HepG2 (cell line): ENCODE data around the gene ZBTB45. TPM values are rescaled to one million over a fixed set of nuclear protein-coding genes. Genes with fewer than 3 reads are reported as not detected.

Experiments used
- ARNT2 ChIP-seq: sonication (generic); formaldehyde crosslinking; IDR thresholded peaks from 2 replicates; pipeline ENCODE4 v1.8.0; 2022; ENCODE audit warnings: mild to moderate bottlenecking, low read depth, missing genetic modification reagents, moderate library complexity
- ATF7 ChIP-seq, 2 experiments: fragments of 450-650 bp in 1 of 2; sonication (generic) in 1 of 2; formaldehyde crosslinking in 1 of 2; IDR thresholded peaks; 2 replicates each; pipeline versions ENCODE4 v1.4.0 to v1.6.1; 2016 to 2020; ENCODE audit warnings: antibody characterized with exemption in 1 of 2, mild to moderate bottlenecking in 1 of 2, missing genetic modification reagents in 1 of 2
- BORCS8-MEF2B ChIP-seq: sonication (generic); formaldehyde crosslinking; IDR thresholded peaks from 2 replicates; pipeline ENCODE4 v1.8.0; 2022; ENCODE audit warnings: mild to moderate bottlenecking, missing genetic modification reagents
- FLYWCH1 ChIP-seq: sonication (generic); formaldehyde crosslinking; IDR thresholded peaks from 2 replicates; pipeline ENCODE4 v1.8.1; 2023; ENCODE audit warnings: mild to moderate bottlenecking, missing genetic modification reagents
- GPN1 ChIP-seq: sonication (generic); formaldehyde crosslinking; IDR thresholded peaks from 2 replicates; pipeline ENCODE4 v1.5.1; 2020; ENCODE audit warnings: missing genetic modification reagents, borderline replicate concordance
- HNF1A ChIP-seq, 2 experiments: sonication (generic) in 1 of 2; formaldehyde crosslinking in 1 of 2; IDR thresholded peaks; 2 replicates each; pipeline versions ENCODE4 v1.4.0 to v1.6.1; 2016 to 2020; ENCODE audit warnings: borderline replicate concordance in 1 of 2, low read depth in 1 of 2, mild to moderate bottlenecking in 1 of 2, missing genetic modification reagents in 1 of 2
- PATZ1 ChIP-seq: sonication (generic); formaldehyde crosslinking; IDR thresholded peaks from 2 replicates; pipeline ENCODE4 v1.4.0; 2020; ENCODE audit warnings: missing genetic modification reagents
- RCOR2 ChIP-seq: IDR thresholded peaks from 2 replicates; pipeline ENCODE4 v1.6.1; 2016; ENCODE audit warnings: missing biosample characterization, missing genetic modification reagents
- TEAD3 ChIP-seq: optimal IDR thresholded peaks from 2 replicates; pipeline ENCODE3; 2016; ENCODE audit warnings: borderline replicate concordance
- THRA ChIP-seq: sonication (generic); formaldehyde crosslinking; IDR thresholded peaks from 2 replicates; pipeline ENCODE4 v1.4.0; 2020; ENCODE audit warnings: missing genetic modification reagents, borderline replicate concordance
- ZBTB4 ChIP-seq: sonication (generic); formaldehyde crosslinking; IDR thresholded peaks from 2 replicates; pipeline ENCODE4 v1.4.0; 2020; ENCODE audit warnings: missing genetic modification reagents, mild to moderate bottlenecking, borderline replicate concordance
- ZMAT3 ChIP-seq: sonication (generic); formaldehyde crosslinking; conservative IDR thresholded peaks from 2 replicates; pipeline ENCODE4 v1.7.0; 2021; ENCODE audit warnings: missing genetic modification reagents
- ZNF17 ChIP-seq: sonication (generic); formaldehyde crosslinking; IDR thresholded peaks from 2 replicates; pipeline ENCODE4 v1.5.0; 2020; ENCODE audit warnings: mild to moderate bottlenecking, missing genetic modification reagents
- ZNF556 ChIP-seq: sonication (generic); formaldehyde crosslinking; IDR thresholded peaks from 2 replicates; pipeline ENCODE4 v1.4.0; 2020; ENCODE audit warnings: mild to moderate bottlenecking, missing genetic modification reagents, borderline replicate concordance
- ZNF776 ChIP-seq: sonication (generic); formaldehyde crosslinking; IDR thresholded peaks from 2 replicates; pipeline ENCODE4 v1.4.0; 2020; ENCODE audit warnings: mild to moderate bottlenecking, missing genetic modification reagents
- polyA plus RNA-seq, 8 experiments: library from polyadenylated mRNA; depleted of rRNA in 3 of 8; stranded (reverse) in 7 of 8; unstranded in 1 of 8; fragments of >200 nt; fragmentation: Illumina TruSeq in 4 of 8; extraction: Trizol in 4 of 8; gene quantifications; 2 replicates each; pipeline versions ENCODE4 v1.2.1 to v1.2.3, GENCODE V29; 2011 to 2016; ENCODE audit warnings: low read depth in 4 of 8, missing spikeins in 1 of 8, mixed read lengths in 1 of 8; ENCODE audit not compliant: insufficient read depth in 1 of 8
- total RNA-seq, 5 experiments: library from RNA; depleted of rRNA; stranded (reverse); fragments of >200 nt; fragmentation: Illumina TruSeq; extraction: Trizol; gene quantifications; 2 replicates each; pipeline ENCODE4 v1.2.3, GENCODE V29; 2016; ENCODE audit warnings: low read depth in 1 of 5

Gene ZBTB45
- total and polyA plus RNA-seq, 2 of the 13 experiments (the other 11 are each of a cell fraction or from before 2014, with no cell fraction given) = 3.0 to 3.7 TPM

- TF ChIP-seq HNF1A (IDR thresholded peaks at IDR 0.05; ENCODE audit: low read depth) (no peak; the same call in 1 of the 2 replicates), HNF1A (CRISPR knock-in tag; IDR thresholded peaks at IDR 0.05; ENCODE audit: borderline replicate concordance) (peak; percentile 68), GPN1 (CRISPR knock-in tag) (no peak), ATF7 (IDR thresholded peaks at IDR 0.05) (no peak), ATF7 (CRISPR knock-in tag; IDR thresholded peaks at IDR 0.05) (no peak), FLYWCH1 (CRISPR knock-in tag) (no peak), TEAD3 (CRISPR knock-in tag) (no peak), BORCS8-MEF2B (CRISPR knock-in tag) (no peak; the same call in 1 of the 2 replicates), ZBTB4 (CRISPR knock-in tag) (peak; percentile 59), ZNF776 (CRISPR knock-in tag) (no peak), ARNT2 (no peak), THRA (CRISPR knock-in tag) (peak; percentile 60; the same call in 1 of the 2 replicates), RCOR2 (CRISPR knock-in tag) (peak; percentile 51; the same call in 1 of the 2 replicates), ZMAT3 (CRISPR knock-in tag) (no peak), ZNF556 (CRISPR knock-in tag) (peak; percentile 71; the same call in 1 of the 2 replicates), PATZ1 (CRISPR knock-in tag) (peak; percentile 76), ZNF17 (CRISPR knock-in tag) (no peak)
Measured at GRCh38 chr19:58511353-58512208, 8.0 kb downstream of the ZBTB45 start, which contains the start of gene SLC27A5 (continued).
